ENCODE measurements around the gene GAL3ST3.
"Not testable (repeated sequence)": the region's sequence is repeated elsewhere in the genome, so short reads cannot be mapped to it uniquely, and the experiment has no call there.

The GAL3ST3 gene

DNA sequence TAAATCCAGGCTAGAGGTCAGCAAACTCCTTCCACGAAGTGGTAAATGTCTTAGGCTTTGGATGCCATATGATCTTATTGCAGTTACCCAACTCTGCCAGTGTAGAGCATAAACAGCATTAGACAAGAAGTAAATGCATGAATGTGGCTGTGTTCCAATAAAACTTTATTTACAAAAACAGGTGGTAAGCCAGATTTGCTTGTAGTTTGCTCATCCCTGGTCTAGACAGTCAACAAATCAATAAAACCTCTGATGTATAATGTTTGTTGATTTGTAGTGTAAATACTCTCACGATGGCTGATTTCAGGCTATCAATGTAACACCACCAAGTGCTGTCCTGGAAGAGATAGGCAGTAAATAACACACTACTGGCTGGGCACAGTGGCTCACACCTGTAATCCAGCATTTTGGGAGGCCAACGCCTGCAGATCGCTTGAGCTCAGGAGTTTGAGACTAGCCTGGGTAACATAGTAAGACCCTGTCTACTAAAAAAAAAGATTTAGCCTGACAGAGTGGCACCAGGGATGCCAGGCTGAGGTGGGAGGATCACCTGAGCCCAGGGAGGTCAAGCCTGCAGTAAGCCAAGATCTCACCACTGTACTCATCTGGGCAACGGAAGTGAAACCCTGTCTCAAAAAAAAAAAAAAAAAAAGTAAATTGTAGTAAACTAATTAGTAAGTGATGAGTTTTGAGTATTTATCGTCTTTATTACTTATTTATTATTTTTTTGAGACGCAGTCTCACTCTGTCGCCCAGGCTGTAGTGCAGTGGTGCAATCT lies 15.8 kb downstream of the GAL3ST3 start:
- Histone ChIP-seq H3K9me3 (peaks cover 12% of the 10 kb centered on the region; the same call in 1 of the 2 replicates), H3K27ac (no peak overlapping the region), H3K9ac (no peak overlapping the region), H3K4me1 (no peaks in the 10 kb centered on the region), H3K4me3 (no peak overlapping the region), H3K27me3 (no peaks in the 10 kb centered on the region), H3K36me3 (no peaks in the 10 kb centered on the region), H3K4me2 (no peak overlapping the region), H4K20me1 (no peaks in the 10 kb centered on the region)
- no peak for TF ChIP-seq Cebpa-rat (IDR thresholded peaks at IDR 0.05)

DNA sequence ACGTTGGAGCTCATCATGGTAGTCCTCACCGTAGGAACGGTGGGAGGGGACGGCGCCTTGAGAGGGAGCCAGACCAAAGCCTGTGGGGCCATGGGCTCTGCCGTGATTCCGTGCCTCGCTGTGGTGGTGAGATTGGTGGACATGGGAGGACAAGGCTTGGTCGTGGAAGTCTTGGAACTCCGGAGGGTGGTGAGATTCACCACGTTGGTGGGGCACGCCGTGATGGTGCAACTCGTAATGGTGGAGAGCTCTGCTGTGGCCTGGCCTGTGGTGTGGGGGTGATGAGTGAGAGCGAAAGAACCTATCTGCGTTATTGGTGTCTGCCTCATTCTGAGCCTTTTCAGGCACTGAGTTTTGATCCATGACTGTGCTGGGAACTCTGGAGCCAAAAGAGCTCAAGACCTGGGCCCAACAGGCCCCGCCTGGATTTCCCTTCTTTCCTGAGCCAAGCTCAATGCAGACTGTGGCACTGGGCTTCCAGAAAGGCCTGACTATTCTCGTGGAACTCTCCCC lies 22.9 kb downstream of the GAL3ST3 start, which contains the start of gene CATSPER1:
CATSPER1 (minus strand) TSS at position 463 of the 513 bp plus-strand sequence; CDS start at position 363, 100 bp downstream.
- Histone ChIP-seq H3K9me3 (no peaks in the 10 kb centered on the region), H3K27me3 (no peaks in the 10 kb centered on the region), H3K4me2 (no peak within 1 kb of the TSS), H3K9ac (no peak within 1 kb of the TSS), H3K36me3 (no peaks in the 10 kb centered on the region), H4K20me1 (no peaks in the 10 kb centered on the region), H3K27ac (no peak within 1 kb of the TSS), H3K4me1 (peaks cover 13% of the 10 kb centered on the region), H3K4me3 (no peak within 1 kb of the TSS)
- TF ChIP-seq Cebpa-rat (IDR thresholded peaks at IDR 0.05) = no peak

DNA sequence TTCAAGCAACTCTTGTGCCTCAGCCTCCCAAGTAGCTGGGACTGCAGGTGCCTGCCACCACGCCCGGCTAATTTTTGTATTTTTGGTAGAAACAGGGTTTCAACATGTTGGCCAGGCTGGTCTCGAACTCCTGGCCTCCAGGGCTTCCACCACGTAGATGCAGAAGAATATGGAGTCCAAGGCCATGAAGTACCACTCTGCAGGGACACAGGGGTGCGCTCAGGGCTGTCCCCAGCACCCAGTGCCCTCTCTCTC lies 25.8 kb downstream of the GAL3ST3 start:
- peaks cover 25% of the 10 kb centered on the region for H3K4me1 ChIP-seq
- not testable (repeated sequence) for H3K27me3 ChIP-seq, H3K9me3 ChIP-seq, H3K36me3 ChIP-seq, H3K9ac ChIP-seq, H3K4me2 ChIP-seq, H4K20me1 ChIP-seq, H3K27ac ChIP-seq, H3K4me3 ChIP-seq

DNA sequence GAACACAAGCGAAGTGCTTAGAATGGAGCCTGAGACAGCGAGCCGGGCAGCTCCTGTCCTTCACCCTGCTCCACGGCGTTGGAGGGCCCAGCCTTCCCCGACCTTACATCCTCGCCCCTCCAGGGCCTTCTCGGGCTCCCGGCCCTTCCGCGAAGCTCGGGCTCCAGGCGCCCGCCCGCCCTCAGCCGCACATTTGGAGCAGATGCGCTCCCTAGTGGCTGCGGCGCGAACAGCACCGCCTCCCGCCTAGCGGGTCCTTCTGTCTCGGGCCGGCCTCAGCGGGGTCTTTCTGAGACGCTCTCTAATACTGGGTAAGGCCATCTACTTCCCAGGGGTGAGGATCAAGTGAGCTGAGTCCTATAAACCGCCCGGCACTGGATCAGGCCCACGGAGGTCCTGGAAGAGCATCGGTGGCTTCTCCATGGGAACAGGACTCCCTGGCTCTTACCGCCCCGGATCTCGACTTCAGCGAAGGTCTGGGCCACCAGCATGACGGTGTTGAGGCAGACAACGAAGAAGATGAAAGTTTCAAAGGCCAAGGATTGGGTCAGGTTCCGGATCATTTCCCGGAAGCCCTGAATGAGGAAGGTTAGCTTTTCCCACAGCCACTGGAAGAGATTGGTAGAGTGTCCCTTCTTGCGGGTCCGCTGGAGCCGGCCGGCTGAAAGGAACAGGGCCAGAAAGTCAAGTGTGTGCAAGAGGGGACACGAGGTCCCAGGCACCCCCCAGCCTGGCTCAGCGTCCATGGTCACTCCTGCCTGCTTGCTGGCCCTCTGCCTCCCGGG lies 26.4 kb downstream of the GAL3ST3 start:
- Histone ChIP-seq H3K36me3 (no peaks in the 10 kb centered on the region), H3K27me3 (no peaks in the 10 kb centered on the region), H3K4me3 (no peak overlapping the region), H3K9ac (peak overlapping the region; percentile 9; the same call in 1 of the 2 replicates), H3K27ac (no peak overlapping the region), H3K4me2 (peak overlapping the region; percentile 60), H3K4me1 (peaks cover 25% of the 10 kb centered on the region), H3K9me3 (no peaks in the 10 kb centered on the region), H4K20me1 (no peaks in the 10 kb centered on the region)
- TF ChIP-seq Cebpa-rat (IDR thresholded peaks at IDR 0.05) = no peak

DNA sequence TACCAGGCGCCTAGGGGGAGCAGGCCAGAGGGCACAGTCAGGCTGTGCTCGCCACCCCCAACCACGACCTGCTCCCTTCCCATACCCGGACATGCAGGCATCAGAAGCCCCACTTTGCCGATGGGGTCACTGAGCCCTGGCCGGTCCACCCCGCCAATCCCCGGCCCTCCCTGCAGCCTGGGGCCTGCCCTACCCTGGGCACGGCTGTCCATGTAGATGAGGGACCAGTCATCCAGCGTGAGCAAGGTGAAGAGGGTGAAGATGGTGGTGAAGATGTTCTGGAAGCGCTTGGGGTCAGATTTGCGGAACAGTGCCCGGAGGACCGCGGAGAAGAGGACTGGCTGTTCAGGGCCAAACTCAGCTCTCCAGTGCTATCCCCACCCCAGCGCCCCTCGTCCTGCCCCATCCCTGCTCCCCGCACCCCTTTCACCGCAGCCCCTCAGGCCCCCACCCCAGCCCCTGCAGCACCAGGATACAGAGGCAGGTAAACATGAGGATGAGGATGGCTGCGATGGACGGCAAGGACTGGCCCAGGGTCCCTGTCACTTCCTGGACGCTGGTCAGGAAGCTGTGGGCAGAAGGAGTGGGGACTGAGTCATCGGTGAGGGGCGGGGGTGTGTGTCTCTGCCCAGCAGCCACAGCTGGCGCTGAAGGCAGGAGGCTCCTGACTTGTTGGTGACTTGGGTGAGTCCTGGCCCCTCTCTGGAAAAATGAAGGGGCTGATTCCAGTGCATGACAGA lies 28.2 kb downstream of the GAL3ST3 start:
- Histone ChIP-seq H3K27me3 (no peaks in the 10 kb centered on the region), H3K4me1 (peaks cover 33% of the 10 kb centered on the region), H3K4me3 (no peak overlapping the region), H3K27ac (0 out of 2 replicates have a peak overlapping the region, but pooled peaks have one; percentile 19), H3K9ac (no peak overlapping the region), H4K20me1 (no peaks in the 10 kb centered on the region), H3K9me3 (no peaks in the 10 kb centered on the region), H3K36me3 (no peaks in the 10 kb centered on the region), H3K4me2 (peak overlapping the region; percentile 60)
- no peak for TF ChIP-seq Cebpa-rat (IDR thresholded peaks at IDR 0.05)

DNA sequence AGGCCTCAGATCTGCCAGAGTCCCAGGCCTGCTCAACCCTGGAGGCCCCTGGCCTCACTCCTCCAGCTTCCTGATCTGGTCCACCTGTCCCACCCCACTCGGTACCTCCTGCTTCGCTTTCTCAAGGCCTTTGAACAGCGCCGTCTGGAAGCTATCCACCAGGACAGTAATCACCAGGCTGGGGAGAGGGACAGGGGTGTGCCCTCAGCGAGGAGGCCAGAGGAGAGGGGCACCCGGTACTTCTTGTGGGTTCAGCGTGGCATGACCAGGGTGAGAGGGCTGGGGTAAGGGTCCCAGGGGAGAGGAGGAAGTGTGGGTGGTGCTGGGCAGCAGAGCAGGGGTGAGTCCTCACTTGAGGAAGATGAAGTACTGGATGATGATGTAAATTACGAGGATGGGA lies 28.7 kb downstream of the GAL3ST3 start:
- Histone ChIP-seq H4K20me1 (no peaks in the 10 kb centered on the region), H3K9me3 (no peaks in the 10 kb centered on the region), H3K4me3 (no peak overlapping the region), H3K27ac (no peak overlapping the region), H3K27me3 (no peaks in the 10 kb centered on the region), H3K36me3 (no peaks in the 10 kb centered on the region), H3K9ac (no peak overlapping the region), H3K4me1 (peaks cover 38% of the 10 kb centered on the region), H3K4me2 (peak overlapping the region; percentile 60)
- TF ChIP-seq Cebpa-rat (IDR thresholded peaks at IDR 0.05) = no peak

DNA sequence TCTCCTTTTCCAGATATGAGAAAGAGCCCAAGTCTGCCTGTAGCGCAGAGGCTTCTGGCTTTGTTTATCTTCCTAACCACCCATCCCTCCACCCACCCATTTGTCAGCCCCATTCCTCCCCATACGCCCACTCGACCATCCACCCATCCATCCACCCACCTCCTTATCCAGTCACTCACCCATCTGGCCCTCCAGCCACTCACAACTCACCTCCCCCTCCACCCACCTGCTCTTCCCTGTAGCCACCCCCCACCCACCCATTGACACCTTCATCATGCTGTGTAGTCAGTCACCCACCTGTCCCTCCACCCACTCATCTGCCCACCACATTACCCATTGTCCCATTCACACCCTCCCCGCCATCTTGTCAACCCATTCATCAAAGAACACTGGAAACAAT lies 31.6 kb downstream of the GAL3ST3 start:
- Histone ChIP-seq H3K27me3 (peaks cover under 1% of the 10 kb centered on the region; the same call in 1 of the 2 replicates), H3K4me2 (no peak overlapping the region)

DNA sequence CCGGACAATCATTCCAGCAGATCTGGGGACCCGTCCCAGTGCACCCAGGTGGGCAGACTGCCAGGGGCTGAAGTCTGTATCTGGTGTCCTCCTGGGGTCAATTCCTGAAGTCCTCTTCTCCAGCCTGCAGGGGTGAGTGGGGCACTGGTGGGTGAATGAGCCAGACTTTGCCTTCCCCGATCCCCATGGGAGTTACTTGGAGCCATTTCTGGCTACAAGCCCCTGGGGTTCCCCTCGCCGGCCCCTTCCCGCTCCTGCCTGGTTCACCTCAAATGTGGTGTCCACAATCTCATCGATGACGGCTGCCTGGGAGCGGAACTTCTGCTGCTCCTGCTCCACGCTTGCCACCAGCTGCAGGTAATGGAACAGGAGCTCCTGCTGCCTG lies 32.2 kb downstream of the GAL3ST3 start:
- H3K9me3 ChIP-seq = no peaks in the 10 kb centered on the region
- H3K36me3 ChIP-seq = no peaks in the 10 kb centered on the region
- peak overlapping the region; percentile 56 for H3K4me2 ChIP-seq
- H3K27ac ChIP-seq = no peak overlapping the region
- H3K9ac ChIP-seq = no peak overlapping the region
- H3K4me1 ChIP-seq = peaks cover 40% of the 10 kb centered on the region
- no peak for TF ChIP-seq Cebpa-rat (IDR thresholded peaks at IDR 0.05)
- H4K20me1 ChIP-seq = no peaks in the 10 kb centered on the region
- H3K4me3 ChIP-seq = no peak overlapping the region
- peaks cover 6% of the 10 kb centered on the region for H3K27me3 ChIP-seq

More for the DNA sequence above, 31.6 kb downstream of the GAL3ST3 start:
- Histone ChIP-seq H4K20me1 (no peaks in the 10 kb centered on the region), H3K36me3 (no peaks in the 10 kb centered on the region), H3K27ac (no peak overlapping the region), H3K9me3 (no peaks in the 10 kb centered on the region), H3K9ac (no peak overlapping the region), H3K4me3 (no peak overlapping the region), H3K4me1 (peaks cover 46% of the 10 kb centered on the region)
- TF ChIP-seq Cebpa-rat (IDR thresholded peaks at IDR 0.05) = no peak

DNA sequence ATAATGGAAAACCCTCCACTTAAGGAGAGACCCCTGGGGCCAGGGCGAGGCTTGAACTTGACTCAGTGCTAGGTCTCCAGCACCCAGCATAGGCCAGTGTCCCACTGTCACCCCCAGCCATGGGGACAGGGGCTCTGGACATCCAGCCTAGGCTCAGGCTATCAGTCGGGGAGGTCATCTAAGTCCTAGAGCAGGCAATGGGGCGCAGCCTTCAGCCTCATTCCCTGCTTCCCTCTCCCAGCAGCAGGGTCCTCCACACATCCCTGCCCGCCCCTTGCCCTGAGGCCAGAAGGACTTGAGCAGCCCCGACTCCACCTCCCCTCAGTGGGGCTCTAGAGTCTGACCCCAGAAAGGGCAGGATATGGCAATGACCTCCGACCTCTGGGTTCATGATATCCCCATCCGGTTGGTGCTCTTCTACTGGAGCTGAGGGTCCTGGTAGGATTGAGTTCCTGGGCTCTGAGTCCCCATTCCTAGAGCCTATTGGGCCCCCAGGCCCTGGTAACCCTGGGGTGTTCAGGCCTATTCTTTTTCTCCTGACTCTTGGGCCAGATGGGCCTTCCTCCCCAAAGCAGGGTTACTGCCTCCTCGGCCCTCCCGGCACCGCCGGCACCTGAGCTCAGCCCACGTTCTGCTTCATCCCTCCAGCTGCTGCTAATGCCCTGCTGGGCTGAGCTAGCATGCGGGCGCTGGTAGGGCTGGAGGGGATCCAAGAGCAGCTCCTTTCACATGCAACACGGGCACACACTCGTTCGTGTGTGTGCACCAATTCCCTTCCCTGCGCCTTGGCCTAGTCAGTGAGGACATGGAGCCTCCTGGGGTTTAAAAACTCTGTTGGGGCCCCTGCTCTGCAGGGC lies 32.8 kb downstream of the GAL3ST3 start:
- Histone ChIP-seq H3K27ac (no peak overlapping the region), H3K36me3 (no peaks in the 10 kb centered on the region), H3K4me1 (peaks cover 34% of the 10 kb centered on the region), H3K4me2 (peak overlapping the region; percentile 56), H3K27me3 (peaks cover 12% of the 10 kb centered on the region), H3K4me3 (no peak overlapping the region), H4K20me1 (no peaks in the 10 kb centered on the region), H3K9ac (no peak overlapping the region), H3K9me3 (no peaks in the 10 kb centered on the region)
- TF ChIP-seq Cebpa-rat (IDR thresholded peaks at IDR 0.05) = no peak
